ENCODE data around the gene FMNL3. TPM values are rescaled to one million over a fixed set of nuclear protein-coding genes. Genes with fewer than 3 reads are reported as not detected.

Gene FMNL3
- total and polyA plus RNA-seq, 4 experiments from 2014 or later: 3.9 to 28.1 (median 17.0) TPM

GRCh38 chr12:49680075-49680474 lies 27.1 kb downstream of the FMNL3 start:
- no peaks in the 10 kb centered on the region for H3K27me3 ChIP-seq (ENCODE audit: insufficient read depth, low read length)
- POLR2A ChIA-PET (ENCODE audit: partially characterized antibody): interaction anchor here (0.9 to 1.2 kb wide), 4 partner anchors 8 to 25 kb away, joined by 3 to 6 read pairs (median 4); no protein-coding TSS in a partner anchor
- H3K36me3 ChIP-seq (ENCODE audit: insufficient read depth, low read length): no peaks in the 10 kb centered on the region
- Mint-ChIP-seq H3K36me3 (no peaks in the 10 kb centered on the region), H3K27ac (peak overlapping the region in 2 of 7 donors; percentile 5 to 8), H3K27me3 (no peaks in the 10 kb centered on the region), H3K4me1 (peaks cover 33 to 54% (median 40%) of the 10 kb centered on the region in 4 donors), H3K9me3 (no peaks in the 10 kb centered on the region), H3K4me3 (no peak overlapping the region)
- H3K4me3 ChIP-seq (ENCODE audit: low read length in 2 of 2): no peak overlapping the region
- H3K9me3 ChIP-seq (ENCODE audit: control insufficient read depth in 1 of 2, low read length in 2 of 2): no peaks in the 10 kb centered on the region
- CTCF ChIA-PET (ENCODE audit: partially characterized antibody): interaction anchor here (0.7 to 2.8 kb wide), 9 partner anchors 9 to 126 kb away, joined by 3 to 12 read pairs (median 4); no protein-coding TSS in a partner anchor
- H3K27ac ChIP-seq (ENCODE audit: low read depth, low read length): no peak overlapping the region
- peaks cover 24% of the 10 kb centered on the region for H3K4me1 ChIP-seq (ENCODE audit: insufficient read depth, low read length)
- no peak for DNase-seq
- intact Hi-C loops (cut with micrococcal nuclease): no loop called here

GRCh38 chr12:49678711-49679110 lies 28.5 kb downstream of the FMNL3 start:
- Histone ChIP-seq H3K36me3 (ENCODE audit: insufficient read depth, low read length) (no peaks in the 10 kb centered on the region), H3K4me3 (ENCODE audit: low read length in 2 of 2) (no peak overlapping the region), H3K27me3 (ENCODE audit: insufficient read depth, low read length) (no peaks in the 10 kb centered on the region), H3K4me1 (ENCODE audit: insufficient read depth, low read length) (peaks cover 33% of the 10 kb centered on the region), H3K9me3 (ENCODE audit: control insufficient read depth in 1 of 2, low read length in 2 of 2) (no peaks in the 10 kb centered on the region), H3K27ac (ENCODE audit: low read depth, low read length) (no peak overlapping the region)
- Mint-ChIP-seq H3K36me3 (no peaks in the 10 kb centered on the region), H3K4me1 (peaks cover 40 to 54% (median 43%) of the 10 kb centered on the region in 4 donors), H3K27me3 (no peaks in the 10 kb centered on the region), H3K4me3 (no peak overlapping the region), H3K27ac (peak overlapping the region in 3 of 7 donors; percentile 8 to 57 (median 22)), H3K9me3 (no peaks in the 10 kb centered on the region)
- ChIA-PET POLR2A (ENCODE audit: partially characterized antibody) (no interaction called here), CTCF (ENCODE audit: partially characterized antibody) (interaction anchor here (0.9 to 2.8 kb wide), 3 partner anchors 8 to 31 kb away, joined by 3 to 12 read pairs (median 4); no protein-coding TSS in a partner anchor)
- no peak for DNase-seq
- intact Hi-C loops (cut with micrococcal nuclease): no loop called here

- ChIA-PET CTCF (ENCODE audit: partially characterized antibody) (interaction anchor here (1.0 to 7.0 kb wide), 10 partner anchors 11 to 66 kb away, joined by 3 to 69 read pairs (median 8); partner anchors contain the start of genes FMNL3 and TMBIM6), POLR2A (ENCODE audit: partially characterized antibody) (interaction anchor here (0.6 to 7.3 kb wide), 9 partner anchors 13 to 66 kb away, joined by 3 to 83 read pairs (median 4); partner anchors contain the start of gene FMNL3)
- H3K9me3 ChIP-seq (ENCODE audit: control insufficient read depth in 1 of 2, low read length in 2 of 2): no peaks in the 10 kb centered on the region
- Mint-ChIP-seq H3K9me3 (no peaks in the 10 kb centered on the region), H3K4me3 (peak overlapping the region in 2 of 8 donors; percentile 21 to 22), H3K27ac (peak overlapping the region; percentile 92 to 99 (median 97)), H3K36me3 (no peaks in the 10 kb centered on the region), H3K4me1 (peaks cover 61 to 75% (median 68%) of the 10 kb centered on the region in 4 donors), H3K27me3 (no peaks in the 10 kb centered on the region)
- H3K27me3 ChIP-seq (ENCODE audit: insufficient read depth, low read length): no peaks in the 10 kb centered on the region
- intact Hi-C loops (cut with micrococcal nuclease): no loop called here
- DNase-seq: no peak
- H3K36me3 ChIP-seq (ENCODE audit: insufficient read depth, low read length): no peaks in the 10 kb centered on the region
- H3K27ac ChIP-seq (ENCODE audit: low read depth, low read length): no peak overlapping the region
- H3K4me1 ChIP-seq (ENCODE audit: insufficient read depth, low read length): peaks cover 65% of the 10 kb centered on the region
- H3K4me3 ChIP-seq (ENCODE audit: low read length in 2 of 2): no peak overlapping the region
Measured at GRCh38 chr12:49675137-49675536, 32.1 kb downstream of the FMNL3 start.

- intact Hi-C loops (cut with micrococcal nuclease): no loop called here
- no peak for DNase-seq
- Mint-ChIP-seq H3K4me1 (peaks cover 65 to 81% (median 74%) of the 10 kb centered on the region in 4 donors), H3K36me3 (no peaks in the 10 kb centered on the region), H3K9me3 (no peaks in the 10 kb centered on the region), H3K27me3 (no peaks in the 10 kb centered on the region), H3K4me3 (peak overlapping the region in 6 of 8 donors; percentile 5 to 77 (median 50)), H3K27ac (peak overlapping the region; percentile 92 to 99 (median 97))
- Histone ChIP-seq H3K9me3 (ENCODE audit: control insufficient read depth in 1 of 2, low read length in 2 of 2) (no peaks in the 10 kb centered on the region), H3K4me1 (ENCODE audit: insufficient read depth, low read length) (peaks cover 72% of the 10 kb centered on the region), H3K27me3 (ENCODE audit: insufficient read depth, low read length) (no peaks in the 10 kb centered on the region), H3K27ac (ENCODE audit: low read depth, low read length) (peak overlapping the region; percentile 80), H3K36me3 (ENCODE audit: insufficient read depth, low read length) (no peaks in the 10 kb centered on the region), H3K4me3 (ENCODE audit: low read length in 2 of 2) (no peak overlapping the region)
- POLR2A ChIA-PET (ENCODE audit: partially characterized antibody): interaction anchor here (0.6 to 7.3 kb wide), 6 partner anchors 12 to 67 kb away, joined by 3 to 83 read pairs (median 6); partner anchors contain the start of gene FMNL3
- CTCF ChIA-PET (ENCODE audit: partially characterized antibody): interaction anchor here (1.0 to 7.0 kb wide), 13 partner anchors 11 to 103 kb away, joined by 3 to 69 read pairs (median 6); partner anchors contain the start of genes FMNL3 and TMBIM6
Measured at GRCh38 chr12:49674318-49674981, 32.8 kb downstream of the FMNL3 start.

- H3K27me3 Mint-ChIP-seq: no peaks in the 10 kb centered on the region
- intact Hi-C loops (cut with micrococcal nuclease): no loop called here
- H3K9me3 Mint-ChIP-seq: no peaks in the 10 kb centered on the region
- peak overlapping the region; percentile 80 for H3K27ac ChIP-seq (ENCODE audit: low read depth, low read length)
- H3K27ac Mint-ChIP-seq: peak overlapping the region; percentile 92 to 99 (median 97)
- H3K36me3 ChIP-seq (ENCODE audit: insufficient read depth, low read length): no peaks in the 10 kb centered on the region
- H3K4me1 Mint-ChIP-seq: peaks cover 68 to 85% (median 78%) of the 10 kb centered on the region in 4 donors
- H3K36me3 Mint-ChIP-seq: no peaks in the 10 kb centered on the region
- no peak overlapping the region for H3K4me3 ChIP-seq (ENCODE audit: low read length in 2 of 2)
- ChIA-PET POLR2A (ENCODE audit: partially characterized antibody) (interaction anchor here (0.9 to 7.3 kb wide), 6 partner anchors 12 to 67 kb away, joined by 3 to 83 read pairs (median 6); partner anchors contain the start of genes FMNL3 and TMBIM6), CTCF (ENCODE audit: partially characterized antibody) (interaction anchor here (1.0 to 7.0 kb wide), 13 partner anchors 10 to 166 kb away, joined by 3 to 69 read pairs (median 6); partner anchors contain the start of genes FMNL3 and TMBIM6)
- no peaks in the 10 kb centered on the region for H3K9me3 ChIP-seq (ENCODE audit: control insufficient read depth in 1 of 2, low read length in 2 of 2)
- H3K4me1 ChIP-seq (ENCODE audit: insufficient read depth, low read length): peaks cover 76% of the 10 kb centered on the region
- peak overlapping the region in 7 of 8 donors; percentile 8 to 77 (median 46) for H3K4me3 Mint-ChIP-seq
- peak in 1 of 5 donors; percentile 12 for DNase-seq
- H3K27me3 ChIP-seq (ENCODE audit: insufficient read depth, low read length): no peaks in the 10 kb centered on the region
Measured at GRCh38 chr12:49673446-49674317, 33.5 kb downstream of the FMNL3 start.

GRCh38 chr12:49672301-49673217 lies 34.6 kb downstream of the FMNL3 start:
- intact Hi-C loops (cut with micrococcal nuclease): no loop called here
- no peaks in the 10 kb centered on the region for H3K36me3 ChIP-seq (ENCODE audit: insufficient read depth, low read length)
- DNase-seq: no peak
- no peaks in the 10 kb centered on the region for H3K9me3 Mint-ChIP-seq
- H3K27me3 Mint-ChIP-seq: no peaks in the 10 kb centered on the region
- ChIA-PET POLR2A (ENCODE audit: partially characterized antibody) (interaction anchor here (0.9 to 7.3 kb wide), 9 partner anchors 7 to 306 kb away, joined by 3 to 83 read pairs (median 5); partner anchors contain the start of genes FMNL3, SPATS2 and TMBIM6), CTCF (ENCODE audit: partially characterized antibody) (interaction anchor here (1.1 to 7.0 kb wide), 10 partner anchors 9 to 167 kb away, joined by 3 to 69 read pairs (median 9); partner anchors contain the start of gene FMNL3)
- H3K27me3 ChIP-seq (ENCODE audit: insufficient read depth, low read length): no peaks in the 10 kb centered on the region
- H3K27ac ChIP-seq (ENCODE audit: low read depth, low read length): peak overlapping the region; percentile 80
- peaks cover 76% of the 10 kb centered on the region for H3K4me1 ChIP-seq (ENCODE audit: insufficient read depth, low read length)
- peaks cover 76 to 96% (median 88%) of the 10 kb centered on the region in 4 donors for H3K4me1 Mint-ChIP-seq
- H3K4me3 ChIP-seq (ENCODE audit: low read length in 2 of 2): peak overlapping the region in 1 of 2 donors; percentile 55
- peaks cover 0 to 3% of the 10 kb centered on the region in 2 donors for H3K36me3 Mint-ChIP-seq
- H3K9me3 ChIP-seq (ENCODE audit: control insufficient read depth in 1 of 2, low read length in 2 of 2): no peaks in the 10 kb centered on the region
- H3K27ac Mint-ChIP-seq: peak overlapping the region; percentile 92 to 99 (median 97)
- H3K4me3 Mint-ChIP-seq: peak overlapping the region in 7 of 8 donors; percentile 28 to 86 (median 74)
